NCI-H2227 treated with DMSO at 0.1 percent for 48 hours (cell line): Measurements from ENCODE around the gene ERCC4.

Experiments
- DNase-seq: peaks from one replicate; lab custom pipeline; 2025; lab: John Stamatoyannopoulos, UW

The ERCC4 gene

DNA sequence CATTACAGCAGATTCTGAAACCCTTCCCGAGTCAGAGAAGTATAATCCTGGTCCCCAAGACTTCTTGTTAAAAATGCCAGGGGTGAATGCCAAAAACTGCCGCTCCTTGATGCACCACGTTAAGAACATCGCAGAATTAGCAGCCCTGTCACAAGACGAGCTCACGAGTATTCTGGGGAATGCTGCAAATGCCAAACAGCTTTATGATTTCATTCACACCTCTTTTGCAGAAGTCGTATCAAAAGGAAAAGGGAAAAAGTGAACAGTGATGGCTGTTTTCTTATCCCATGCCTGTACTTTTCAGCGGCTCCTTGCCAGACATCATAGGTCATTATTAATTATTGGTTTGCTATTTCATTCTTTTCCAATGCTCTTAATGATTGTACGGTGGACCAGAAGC is 28.1 kb downstream of the ERCC4 start:
- DNase-seq: no peak

DNA sequence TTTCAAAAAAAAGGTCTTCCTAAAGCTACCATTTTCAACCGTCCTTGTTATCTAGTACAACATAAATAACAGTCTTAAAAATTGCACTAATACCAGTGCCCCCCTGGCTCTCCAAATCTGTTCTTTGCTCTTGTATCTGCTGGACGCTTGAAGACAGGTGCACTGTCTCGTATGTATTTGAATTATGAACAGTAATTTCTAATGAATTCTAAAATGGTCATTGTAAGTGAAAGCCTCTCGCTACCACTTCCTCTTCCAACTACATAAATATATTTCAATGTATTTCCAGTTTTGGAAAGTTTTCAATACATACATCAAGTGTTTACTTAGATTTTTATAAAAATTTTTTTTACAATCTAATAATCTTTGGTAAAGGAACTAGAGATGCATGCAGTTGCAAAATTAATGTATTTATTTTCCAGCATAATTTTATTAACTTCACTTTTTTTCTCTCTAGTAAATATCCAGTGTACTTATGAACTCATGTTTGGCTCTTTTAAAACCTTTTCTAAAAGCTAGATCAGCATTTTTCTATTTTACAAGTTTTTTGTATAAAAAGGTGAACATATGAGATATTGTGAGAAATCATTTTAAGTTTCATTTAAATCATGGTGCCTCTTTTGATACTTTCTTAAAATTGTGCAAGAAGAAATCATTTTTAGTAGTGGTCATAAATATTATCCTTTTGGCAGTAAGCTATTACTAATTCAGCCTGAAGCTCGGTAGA is 31.0 kb downstream of the ERCC4 start:
- no peak for DNase-seq

DNA sequence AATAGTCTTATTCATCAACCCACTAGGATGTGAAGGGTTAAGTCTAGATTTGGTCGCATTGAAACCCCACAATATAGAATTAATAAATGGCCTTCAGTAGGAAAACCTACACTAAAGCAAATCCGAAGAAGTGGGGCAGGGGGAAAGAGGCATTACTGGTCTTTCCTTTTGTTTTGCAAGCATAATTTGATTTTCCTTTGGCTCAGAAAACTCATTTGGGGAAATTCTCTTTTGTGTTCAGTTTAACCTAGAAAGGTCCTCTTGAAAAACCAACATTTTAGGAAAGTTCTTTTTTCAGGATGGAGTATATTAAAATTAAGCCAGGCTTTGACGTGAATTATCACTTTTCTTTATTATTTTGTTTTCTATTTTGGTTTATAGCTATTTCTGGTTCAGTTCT is 31.7 kb downstream of the ERCC4 start:
- DNase-seq: no peak

DNA sequence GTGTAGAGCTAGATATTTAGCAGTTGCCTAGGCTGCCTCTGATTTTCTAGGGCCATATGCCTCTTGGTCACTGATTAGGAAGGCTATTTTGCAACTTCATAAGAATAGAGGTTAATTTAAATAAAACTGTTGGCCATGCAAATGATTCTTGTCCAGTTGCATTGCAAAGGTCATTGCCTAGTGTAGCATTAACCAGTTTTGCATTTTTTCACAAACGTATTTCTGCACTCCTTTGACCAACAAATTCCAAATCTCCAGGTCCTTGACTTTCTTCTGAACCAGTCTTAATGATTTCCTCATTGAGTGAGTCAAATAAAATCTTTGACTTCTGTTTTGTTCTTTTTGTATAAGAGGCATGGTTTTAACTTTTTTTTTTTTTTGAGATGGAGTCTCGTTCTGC is 33.5 kb downstream of the ERCC4 start:
- no peak for DNase-seq

DNA sequence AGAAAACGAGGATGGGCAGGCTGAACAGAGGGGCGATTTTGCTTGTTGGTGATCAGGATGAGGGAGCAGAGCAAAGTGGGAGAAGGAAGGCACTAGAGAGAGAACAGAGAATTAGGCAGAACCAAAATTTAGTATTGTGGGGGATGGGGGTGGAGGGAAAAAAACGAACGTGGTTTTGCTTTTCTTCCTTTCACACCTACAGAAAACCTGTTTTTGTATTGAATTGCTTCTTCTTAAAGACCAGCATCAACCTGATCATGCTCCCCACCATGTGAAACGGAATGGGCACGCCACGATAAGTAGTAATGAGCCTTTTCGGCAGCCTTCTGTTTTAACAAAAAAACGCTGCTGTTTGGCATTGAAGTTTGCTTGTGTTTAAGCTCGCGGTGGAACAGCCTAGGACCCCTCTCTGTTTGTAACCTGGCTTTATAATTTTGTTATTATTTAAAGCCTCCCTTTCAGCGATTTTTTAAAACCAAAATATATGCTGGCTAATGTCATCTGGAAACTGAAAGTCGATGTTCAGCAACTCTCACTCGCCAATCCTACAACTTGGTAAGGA is 36.8 kb downstream of the ERCC4 start:
- peak; percentile 25 for DNase-seq

DNA sequence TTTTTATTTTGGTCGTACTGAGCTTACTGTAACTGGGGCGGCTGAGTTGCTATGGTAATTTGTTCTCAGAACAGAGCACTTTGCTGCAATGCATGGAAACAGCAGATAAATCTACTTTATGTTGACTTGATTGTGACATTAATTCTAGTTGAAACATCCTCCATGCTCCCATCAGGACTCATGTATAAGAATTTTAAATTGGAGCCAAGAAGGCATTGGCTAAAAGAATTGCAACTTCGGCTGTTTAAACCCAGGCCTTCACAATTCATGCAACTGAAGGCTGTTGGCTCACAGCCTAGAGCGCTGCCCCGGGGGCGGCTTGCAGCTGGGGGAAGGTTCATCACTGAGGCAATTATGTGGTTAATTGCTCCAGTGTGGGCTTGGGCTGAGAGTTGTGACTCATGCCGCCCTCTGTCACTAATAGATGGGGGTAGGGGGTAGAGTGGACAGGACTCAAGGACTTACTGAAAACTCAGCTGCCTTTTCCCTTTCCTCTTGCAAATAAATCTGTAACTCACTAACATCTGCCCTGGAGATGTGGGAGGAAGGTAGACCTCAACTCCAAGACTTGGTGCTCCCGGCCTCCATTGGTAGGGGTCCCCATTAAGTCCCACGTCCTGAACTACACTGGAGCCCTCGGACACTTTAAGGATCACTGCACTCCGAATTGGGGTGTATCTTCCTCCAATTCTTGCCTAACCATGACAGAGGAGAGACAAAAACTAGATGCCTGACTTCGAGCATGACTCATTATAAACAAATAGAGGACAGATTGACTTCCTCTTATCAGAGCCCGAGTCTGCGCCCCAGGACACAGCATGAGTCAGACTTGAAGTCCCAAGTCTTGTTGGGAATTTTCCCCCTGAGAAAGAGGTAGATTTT is 37.5 kb downstream of the ERCC4 start:
- peak; percentile 59 for DNase-seq

DNA sequence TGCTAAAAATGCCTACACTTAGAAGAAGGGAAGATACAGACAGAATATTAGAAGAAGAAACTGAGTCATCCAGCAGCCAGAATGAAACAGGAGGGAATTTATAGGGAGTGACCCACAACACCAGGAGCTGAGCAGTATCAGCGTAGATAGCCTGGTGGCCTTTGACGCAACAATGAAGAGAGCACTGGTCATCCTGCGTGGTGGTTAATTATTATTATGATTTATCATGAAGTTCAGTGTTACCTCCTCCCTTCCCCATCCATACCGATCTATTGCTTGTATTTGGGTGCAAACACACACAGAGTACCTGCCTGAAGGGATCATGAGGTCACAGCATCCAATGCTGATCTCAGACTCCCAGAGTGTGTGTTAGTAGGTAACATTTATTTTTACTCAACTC is 38.5 kb downstream of the ERCC4 start:
- DNase-seq: no peak

DNA sequence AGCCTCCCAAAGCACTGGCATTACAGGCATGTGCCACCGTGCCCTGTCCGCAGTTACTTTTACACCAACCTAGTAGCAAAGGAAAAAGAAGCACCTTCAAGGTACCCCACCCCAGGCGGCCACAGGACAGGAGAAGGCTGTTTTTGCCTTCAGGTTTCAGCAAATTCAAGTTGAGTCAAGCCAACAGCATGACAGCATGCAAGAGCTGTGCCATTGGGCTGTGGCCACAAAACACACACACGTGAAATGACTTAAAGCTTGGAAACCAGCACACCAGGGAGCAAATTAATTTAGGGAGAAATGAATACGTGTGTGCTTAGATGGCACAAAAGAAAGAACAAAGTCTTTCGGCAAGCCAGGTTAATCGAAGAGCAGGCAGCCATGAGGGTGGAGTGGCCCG is 39.7 kb downstream of the ERCC4 start:
- no peak for DNase-seq

DNA sequence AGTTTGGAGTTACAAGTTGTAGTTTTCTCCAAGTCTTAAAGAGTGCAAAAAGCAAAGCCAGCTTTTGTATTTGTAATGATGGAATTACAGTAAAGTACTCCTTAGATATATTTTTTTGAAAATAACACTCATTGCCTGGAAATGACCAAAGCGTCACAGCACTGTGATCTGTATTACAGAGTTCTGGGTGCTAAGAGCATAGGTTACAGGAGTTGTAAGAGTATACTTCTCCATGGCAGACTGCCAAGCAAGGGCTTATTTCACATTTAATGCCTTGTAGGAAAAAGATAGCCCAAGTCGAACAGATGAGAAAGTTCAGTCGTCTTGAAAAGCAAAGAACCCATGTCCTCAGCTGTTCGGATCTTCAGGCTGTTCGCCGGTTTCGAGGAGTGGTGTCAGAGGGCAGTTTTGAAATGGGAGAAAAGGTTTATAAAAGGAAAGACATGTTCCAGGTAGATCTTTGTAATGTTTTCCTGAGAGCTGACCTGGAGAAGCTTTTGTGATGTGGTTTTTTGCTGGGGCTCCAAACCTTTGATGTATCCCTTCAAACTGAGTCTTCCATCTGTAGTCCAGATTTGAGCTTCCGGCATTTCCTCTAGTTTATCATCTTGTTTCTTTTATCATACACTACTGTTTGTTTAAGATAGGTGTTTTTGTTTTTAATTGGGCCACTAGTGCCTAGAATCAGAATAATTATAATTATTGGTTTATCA is 41.3 kb downstream of the ERCC4 start:
- peak; percentile 9 for DNase-seq

DNA sequence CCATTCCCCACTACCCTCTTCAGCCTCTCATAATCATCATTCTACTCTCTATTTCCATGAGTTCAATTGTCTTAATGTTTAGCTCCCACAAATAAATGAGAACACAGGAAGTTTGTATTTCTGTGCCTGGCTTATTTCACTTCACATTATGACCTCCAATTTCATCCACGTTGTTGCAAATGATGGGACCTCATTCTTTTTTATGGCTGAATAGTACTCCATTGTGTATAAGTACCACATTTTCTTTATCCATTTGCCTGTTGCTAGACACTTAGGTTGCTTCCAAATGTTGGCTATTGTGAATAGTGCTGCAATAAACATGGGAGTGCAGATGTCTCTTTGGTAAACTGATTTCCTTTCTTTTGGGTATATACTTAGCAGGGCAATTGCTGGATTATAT is 42.3 kb downstream of the ERCC4 start:
- no peak for DNase-seq

DNA sequence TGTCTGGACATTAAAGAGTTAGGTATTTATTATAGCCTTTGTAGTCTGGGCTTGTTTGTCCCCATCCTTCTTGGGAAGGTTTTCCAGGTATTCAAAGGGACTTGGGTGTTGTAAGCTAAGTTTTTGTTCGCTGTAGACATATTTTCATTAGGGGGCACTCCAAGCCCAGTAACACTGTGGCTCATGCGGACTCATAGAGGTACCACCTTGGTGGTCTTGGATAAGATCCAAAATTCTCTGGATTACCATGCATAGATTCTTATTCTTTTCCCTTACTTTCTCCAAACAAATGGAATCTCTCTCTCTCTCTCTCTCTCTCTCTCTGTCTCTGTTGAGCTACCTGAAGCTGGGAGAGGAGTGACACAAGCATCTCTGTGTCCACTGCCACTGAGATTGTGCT is 48.9 kb downstream of the ERCC4 start:
- no peak for DNase-seq

DNA sequence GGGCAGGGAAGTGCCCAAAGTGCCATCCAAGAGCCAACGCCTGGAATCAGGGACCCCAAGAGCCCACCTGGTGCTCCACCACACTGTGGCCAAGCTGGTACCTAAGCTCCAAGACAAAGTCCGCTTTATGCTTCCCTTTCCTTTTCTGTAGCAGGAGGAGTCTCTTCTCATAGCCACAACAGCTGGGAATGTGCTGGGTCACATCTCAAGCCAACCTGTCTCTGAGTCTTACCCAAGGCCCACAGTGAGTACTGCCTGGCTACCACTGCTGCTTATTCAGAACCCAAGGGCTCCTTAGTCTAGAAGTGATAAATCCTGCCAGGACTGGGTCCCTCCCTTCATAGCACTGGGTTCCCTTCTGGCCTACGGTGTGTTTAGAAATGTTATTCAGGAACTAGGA is 49.8 kb downstream of the ERCC4 start:
- no peak for DNase-seq

DNA sequence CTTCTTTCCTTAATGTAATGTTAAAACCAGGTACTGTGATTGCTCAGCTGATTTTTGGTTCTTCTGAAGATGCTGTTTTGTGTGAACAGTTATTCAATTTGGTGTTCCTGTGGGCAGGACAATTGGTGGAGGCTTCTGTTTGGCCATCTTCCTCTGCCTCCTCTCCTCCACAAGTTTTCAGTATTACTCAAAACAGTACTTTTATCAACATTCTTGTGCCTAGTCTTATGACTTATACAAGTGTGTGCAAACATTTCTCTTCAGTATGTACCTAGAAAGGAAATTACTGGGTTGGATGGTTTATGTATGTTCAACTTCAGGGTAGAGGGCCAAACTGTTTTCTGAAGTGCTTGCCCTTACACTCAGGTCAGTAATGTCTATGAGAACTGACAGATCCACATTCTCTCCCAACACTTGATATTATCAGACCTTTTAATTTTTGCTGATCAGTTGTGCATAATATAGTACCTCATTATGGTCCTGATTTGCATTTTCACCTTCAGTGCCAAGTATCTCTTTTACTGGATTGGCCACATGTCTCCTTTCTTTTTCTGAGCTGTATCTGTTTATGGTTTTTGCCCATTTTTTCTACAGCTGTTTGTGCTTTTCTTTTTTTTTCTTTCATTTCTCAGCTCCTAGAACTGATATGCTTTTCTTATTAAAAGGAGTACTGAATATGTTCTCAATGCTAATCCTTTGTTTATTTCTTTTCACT is 50.9 kb downstream of the ERCC4 start:
- no peak for DNase-seq

DNA sequence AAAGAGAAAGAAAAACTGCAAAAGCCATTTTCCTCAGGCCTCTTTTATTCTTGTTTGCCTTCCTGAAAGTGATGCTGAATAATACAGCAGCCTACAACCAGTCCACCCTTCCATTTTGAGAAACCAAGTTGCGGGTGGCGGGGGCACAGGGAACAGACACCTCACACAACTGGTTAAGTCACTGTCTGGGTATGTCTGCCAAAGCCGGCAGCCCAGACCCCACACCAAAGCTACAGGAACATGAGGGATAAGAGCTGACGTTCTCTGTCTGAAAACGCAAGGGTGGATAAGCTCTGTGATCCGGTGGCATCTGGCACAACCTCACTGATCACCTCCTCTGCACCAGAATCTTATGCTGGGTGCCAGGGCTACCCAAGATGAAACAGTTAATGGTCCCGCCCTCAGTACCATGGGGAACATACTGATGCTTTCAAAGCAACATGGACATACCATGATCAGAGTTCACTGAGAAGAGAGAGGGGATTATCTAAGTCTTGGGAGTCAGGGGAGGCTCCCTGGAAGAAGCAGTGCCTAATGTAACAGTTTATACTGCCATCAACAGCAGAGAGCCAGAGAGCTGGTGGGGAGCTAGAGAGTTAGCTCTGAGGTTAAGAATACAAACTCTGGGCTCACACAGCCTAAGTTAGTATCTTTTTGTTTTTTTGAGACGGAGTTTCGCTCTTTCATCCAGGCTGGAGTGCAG is 53.5 kb downstream of the ERCC4 start:
- no peak for DNase-seq

DNA sequence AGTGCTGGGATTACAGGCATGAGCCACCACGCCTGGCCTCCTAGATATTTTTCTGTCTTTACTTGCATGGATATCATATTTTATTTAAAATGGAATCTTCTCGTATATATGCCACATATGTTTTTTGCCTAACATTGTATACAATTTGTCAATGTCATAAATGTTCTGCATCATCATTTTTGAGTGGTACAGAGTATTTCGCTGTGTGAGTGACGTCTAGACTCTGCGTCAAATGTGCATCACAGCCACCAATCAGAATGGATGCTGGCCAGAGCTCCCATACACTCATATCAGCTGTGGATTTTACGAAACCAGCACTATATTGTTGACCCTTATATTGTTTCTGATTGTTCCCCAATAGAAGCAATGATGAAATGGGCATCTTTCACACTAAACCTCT is 57.2 kb downstream of the ERCC4 start:
- no peak for DNase-seq

DNA sequence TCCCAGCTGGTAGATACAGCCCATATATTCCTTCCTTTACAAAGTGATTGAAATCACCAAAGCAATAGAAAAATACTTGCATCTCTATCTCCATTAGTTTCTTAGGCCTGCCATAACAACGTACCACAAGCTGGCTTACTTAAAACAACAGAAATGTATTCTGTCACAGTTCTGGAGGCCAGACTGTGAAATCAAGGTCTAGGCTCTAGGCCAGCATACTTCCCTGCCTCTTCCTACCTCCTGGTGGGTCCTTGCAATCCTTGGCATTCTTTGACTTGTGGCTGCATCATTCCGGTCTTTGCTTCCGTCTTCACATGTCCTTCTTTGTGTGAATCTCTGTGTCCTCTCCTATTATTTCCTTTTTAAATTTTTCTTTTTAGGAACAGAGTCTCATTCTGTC is 62.5 kb downstream of the ERCC4 start:
- DNase-seq: no peak

DNA sequence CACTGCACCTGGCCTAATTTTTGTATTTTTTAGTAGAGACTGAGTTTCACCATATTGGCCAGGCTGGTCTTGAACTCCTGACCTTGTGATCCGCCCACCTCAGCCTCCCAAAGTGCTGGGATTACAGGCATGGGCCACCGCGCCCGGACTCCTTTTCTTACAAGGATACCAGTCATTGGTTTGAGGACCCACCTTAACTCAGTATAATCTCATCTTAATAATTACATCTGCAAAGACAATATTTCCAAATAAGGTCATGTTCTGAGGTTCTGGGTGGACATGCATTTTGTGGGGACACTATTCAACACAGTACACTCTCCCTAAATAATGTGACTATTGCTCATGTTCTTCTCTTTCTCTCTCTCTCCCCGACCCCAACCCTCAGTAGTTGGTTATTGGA is 63.7 kb downstream of the ERCC4 start:
- no peak for DNase-seq

DNA sequence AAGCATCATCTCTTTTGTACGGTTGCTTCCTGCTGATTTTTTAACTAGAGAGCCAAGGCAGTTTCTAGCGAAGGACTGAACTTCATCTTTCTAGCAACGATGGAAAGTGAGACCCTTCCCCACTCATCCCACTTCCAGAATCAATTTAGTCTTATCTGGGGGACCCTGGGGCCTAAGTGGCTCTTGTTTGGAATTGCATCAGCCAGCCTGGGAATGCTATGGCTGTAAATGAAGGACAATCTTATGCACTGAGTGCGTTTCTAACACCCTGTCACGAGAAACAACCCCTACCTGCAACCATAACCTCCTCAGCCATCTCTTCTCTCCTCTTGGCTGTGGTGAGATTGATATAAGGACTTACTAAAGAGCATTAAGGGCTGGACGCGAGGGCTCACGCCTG is 64.8 kb downstream of the ERCC4 start:
- DNase-seq: no peak

DNA sequence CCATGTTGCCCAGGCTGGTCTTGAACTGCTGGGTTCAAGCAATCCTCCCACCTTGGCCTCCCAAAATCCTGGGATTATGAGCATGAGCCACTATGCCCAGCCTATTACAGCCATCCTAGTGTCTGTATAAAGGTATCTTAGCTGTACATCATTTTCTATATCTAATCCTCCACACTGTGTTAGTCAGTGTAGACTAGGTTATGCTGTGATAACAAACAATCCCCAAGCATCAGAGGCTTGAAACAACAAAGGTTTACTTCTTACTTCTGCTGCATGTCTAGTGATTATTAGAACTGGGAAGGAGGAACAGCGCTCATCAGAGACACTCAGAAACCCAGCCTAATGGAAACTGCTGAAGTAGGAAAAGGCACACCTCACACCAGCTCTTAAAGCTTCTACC is 68.1 kb downstream of the ERCC4 start:
- no peak for DNase-seq

DNA sequence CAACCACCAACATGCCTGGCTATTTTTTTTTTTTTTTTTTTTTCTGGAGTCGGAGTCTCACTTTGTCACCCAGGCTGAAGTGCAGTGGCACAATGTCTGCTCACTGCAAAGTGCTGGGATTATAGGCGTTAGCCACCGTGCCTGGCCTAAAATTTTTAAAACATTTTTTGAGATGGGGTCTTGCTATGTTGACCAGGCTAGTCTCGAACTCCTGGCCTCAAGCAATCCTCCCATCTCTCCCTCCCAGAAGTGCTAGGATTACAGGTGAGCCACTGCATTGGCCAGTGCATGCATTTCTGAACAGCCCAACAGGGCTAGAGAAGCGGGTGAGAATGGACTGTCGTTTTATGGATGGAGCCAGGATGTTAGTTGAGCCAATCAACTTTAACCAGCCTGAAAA is 72.4 kb downstream of the ERCC4 start:
- no peak for DNase-seq

DNA sequence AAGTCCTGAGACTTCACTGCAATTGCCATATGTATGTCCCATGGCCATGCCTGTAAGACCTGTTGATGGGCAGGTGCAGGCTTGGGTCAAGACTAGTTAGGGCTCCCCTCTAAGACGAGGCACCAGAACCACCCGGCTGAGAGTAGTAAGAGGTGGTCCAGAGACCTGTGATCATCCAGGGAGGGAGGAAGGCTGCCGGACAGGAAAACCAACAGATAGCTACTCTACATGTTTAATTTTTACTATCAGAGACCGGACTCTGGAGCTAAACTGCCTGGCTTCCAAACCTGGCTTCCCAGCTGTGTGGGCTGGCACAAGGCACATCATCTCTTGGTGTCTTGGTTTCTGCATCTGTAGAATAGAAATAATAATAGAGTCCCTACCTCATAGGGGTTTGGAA is 73.0 kb downstream of the ERCC4 start:
- no peak for DNase-seq
